ENCODE data around the gene LPIN1.

The LPIN1 gene

DNA sequence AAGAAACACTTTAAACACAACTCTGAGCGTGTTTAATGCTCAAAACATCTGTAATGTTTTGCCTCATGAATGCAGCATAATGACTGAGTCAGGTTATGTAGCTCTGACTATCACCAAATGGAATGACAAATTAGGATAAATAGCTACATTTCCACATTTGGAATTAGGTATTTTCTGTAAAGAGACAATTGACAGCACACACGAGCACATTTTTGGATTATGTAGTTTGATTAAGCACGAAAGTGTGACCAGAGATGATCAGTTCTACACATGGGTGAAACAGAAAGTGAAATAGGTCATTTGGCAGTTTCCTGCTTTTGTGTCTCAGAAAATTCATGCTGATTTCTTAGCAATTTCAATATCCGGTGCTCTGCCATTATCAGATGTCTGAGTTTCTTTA is 29.0 kb downstream of the LPIN1 start:
- TF ChIP-seq, protein P1, sequence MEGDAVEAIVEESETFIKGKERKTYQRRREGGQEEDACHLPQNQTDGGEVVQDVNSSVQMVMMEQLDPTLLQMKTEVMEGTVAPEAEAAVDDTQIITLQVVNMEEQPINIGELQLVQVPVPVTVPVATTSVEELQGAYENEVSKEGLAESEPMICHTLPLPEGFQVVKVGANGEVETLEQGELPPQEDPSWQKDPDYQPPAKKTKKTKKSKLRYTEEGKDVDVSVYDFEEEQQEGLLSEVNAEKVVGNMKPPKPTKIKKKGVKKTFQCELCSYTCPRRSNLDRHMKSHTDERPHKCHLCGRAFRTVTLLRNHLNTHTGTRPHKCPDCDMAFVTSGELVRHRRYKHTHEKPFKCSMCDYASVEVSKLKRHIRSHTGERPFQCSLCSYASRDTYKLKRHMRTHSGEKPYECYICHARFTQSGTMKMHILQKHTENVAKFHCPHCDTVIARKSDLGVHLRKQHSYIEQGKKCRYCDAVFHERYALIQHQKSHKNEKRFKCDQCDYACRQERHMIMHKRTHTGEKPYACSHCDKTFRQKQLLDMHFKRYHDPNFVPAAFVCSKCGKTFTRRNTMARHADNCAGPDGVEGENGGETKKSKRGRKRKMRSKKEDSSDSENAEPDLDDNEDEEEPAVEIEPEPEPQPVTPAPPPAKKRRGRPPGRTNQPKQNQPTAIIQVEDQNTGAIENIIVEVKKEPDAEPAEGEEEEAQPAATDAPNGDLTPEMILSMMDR (IDR thresholded peaks at IDR 0.05) = no peak
- Histone ChIP-seq H3K4me1 (peaks cover 0 to 6% (median 3%) of the 10 kb centered on the region in 4 donors), H3K36me3 (peaks cover 29 to 68% (median 58%) of the 10 kb centered on the region in 3 donors), H3K9me3 (no peaks in the 10 kb centered on the region), H3K27ac (no peak overlapping the region), H3K27me3 (no peaks in the 10 kb centered on the region), H3K4me3 (no peak overlapping the region)
- DNase-seq = no peak
- intact Hi-C loops (cut with DNase I; ENCODE audit: low total_unique reads) = loop anchor here (5.0 kb wide), 1 partner anchor 78 kb away; no protein-coding TSS in a partner anchor

DNA sequence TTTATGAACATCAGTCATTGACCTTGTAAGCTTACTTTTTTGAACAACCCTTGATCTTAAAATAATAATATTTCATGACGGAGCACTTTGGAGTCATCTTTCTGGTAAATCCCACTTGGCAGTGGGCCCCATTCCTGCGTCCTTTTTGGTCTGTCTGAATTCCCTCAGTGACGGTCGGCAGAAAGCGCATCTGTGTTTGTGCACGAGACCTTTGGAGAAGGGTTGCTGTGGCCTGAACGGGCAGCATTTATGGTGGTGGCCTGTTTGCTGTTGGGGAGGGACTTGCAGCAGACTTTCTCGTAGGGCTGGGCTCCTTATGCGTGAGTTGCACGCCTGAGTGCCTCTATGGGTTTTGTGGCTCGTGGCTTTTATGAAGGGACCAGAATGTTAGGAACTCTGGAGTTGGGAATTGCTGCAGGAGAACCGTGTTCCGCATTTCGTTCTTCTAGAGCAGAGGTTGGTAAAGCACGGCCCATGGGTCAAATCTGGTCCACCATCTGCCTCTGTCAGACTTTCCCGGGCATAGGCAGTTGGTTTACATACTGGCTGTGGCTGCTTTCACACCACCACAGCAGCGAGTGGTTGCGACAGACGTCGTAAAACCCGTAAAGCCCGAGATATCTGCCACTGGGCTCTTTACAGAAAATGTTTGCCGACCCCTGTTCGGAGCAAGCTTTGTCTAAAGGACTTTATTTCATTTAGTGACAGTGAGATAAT is 30.8 kb downstream of the LPIN1 start:
- H3K4me3 ChIP-seq = no peak overlapping the region
- H3K9me3 ChIP-seq = no peaks in the 10 kb centered on the region
- H3K27ac ChIP-seq = no peak overlapping the region
- no peaks in the 10 kb centered on the region for H3K27me3 ChIP-seq
- H3K4me1 ChIP-seq = peaks cover 0 to 6% (median 3%) of the 10 kb centered on the region in 4 donors
- DNase-seq = no peak
- intact Hi-C loops (cut with DNase I; ENCODE audit: low total_unique reads) = loop anchor here (5.0 kb wide), 1 partner anchor 80 kb away; no protein-coding TSS in a partner anchor
- peaks cover 30 to 68% (median 58%) of the 10 kb centered on the region in 3 donors for H3K36me3 ChIP-seq
- TF ChIP-seq, protein P1 (IDR thresholded peaks at IDR 0.05) = no peak

DNA sequence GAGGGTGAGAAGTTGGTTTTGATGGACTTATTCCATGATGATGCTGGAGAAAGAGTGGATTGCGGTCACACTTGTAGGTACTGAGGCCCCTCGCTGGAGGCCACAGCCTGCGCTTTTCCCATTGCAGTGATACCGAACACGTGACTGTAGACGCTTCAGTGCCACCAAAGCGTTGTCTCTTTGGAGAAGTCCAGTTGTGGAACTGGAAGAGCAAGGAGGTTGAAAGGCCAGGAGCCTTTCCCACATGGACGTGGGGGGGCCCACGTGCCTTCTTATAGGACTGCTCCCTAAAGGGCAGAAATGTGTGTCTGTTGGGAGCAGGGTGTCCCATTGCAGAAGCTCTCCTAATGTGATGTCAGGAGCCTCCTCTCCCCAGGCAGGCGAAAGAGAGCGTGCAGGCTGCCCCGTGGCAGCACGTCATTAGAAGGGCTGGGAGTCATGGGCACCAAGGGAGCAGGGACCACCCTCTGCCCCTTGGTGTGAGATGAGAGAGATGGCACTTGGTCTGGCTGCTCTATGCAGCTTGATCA is 31.5 kb downstream of the LPIN1 start:
- DNase-seq = no peak
- peaks cover 32 to 72% (median 60%) of the 10 kb centered on the region in 3 donors for H3K36me3 ChIP-seq
- TF ChIP-seq, protein P1 (IDR thresholded peaks at IDR 0.05) = no peak
- peaks cover 0 to 6% (median 3%) of the 10 kb centered on the region in 4 donors for H3K4me1 ChIP-seq
- intact Hi-C loops (cut with DNase I; ENCODE audit: low total_unique reads) = loop anchor here (5.0 kb wide), 1 partner anchor 81 kb away; no protein-coding TSS in a partner anchor
- no peaks in the 10 kb centered on the region for H3K9me3 ChIP-seq
- no peaks in the 10 kb centered on the region for H3K27me3 ChIP-seq
- H3K27ac ChIP-seq = no peak overlapping the region
- no peak overlapping the region for H3K4me3 ChIP-seq

DNA sequence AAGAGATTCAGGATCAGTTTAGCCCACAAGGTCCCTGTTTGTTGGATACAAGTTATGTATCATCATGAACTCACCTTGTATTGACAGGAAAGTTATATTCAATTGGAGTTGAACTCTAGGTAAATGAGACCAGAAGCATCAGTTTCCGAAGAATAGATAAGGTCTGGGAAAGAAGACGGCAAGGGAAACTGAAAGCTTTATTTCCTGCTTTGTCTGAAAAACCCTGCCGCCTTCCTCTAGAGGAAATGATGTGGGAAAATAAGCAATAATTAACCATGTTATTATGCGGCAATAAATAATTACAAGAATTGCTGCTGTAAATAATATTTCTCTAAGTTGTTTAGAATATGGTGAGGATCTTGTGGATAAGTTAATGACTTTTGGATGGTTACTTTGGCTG is 32.0 kb downstream of the LPIN1 start:
- TF ChIP-seq, protein P1 (IDR thresholded peaks at IDR 0.05) = no peak
- Histone ChIP-seq H3K4me3 (no peak overlapping the region), H3K27me3 (no peaks in the 10 kb centered on the region), H3K27ac (no peak overlapping the region), H3K4me1 (peaks cover 0 to 6% (median 3%) of the 10 kb centered on the region in 4 donors), H3K9me3 (no peaks in the 10 kb centered on the region), H3K36me3 (peaks cover 35 to 72% (median 60%) of the 10 kb centered on the region in 3 donors)
- intact Hi-C loops (cut with DNase I; ENCODE audit: low total_unique reads) = loop anchor here (5.0 kb wide), 1 partner anchor 81 kb away; no protein-coding TSS in a partner anchor
- DNase-seq = no peak

DNA sequence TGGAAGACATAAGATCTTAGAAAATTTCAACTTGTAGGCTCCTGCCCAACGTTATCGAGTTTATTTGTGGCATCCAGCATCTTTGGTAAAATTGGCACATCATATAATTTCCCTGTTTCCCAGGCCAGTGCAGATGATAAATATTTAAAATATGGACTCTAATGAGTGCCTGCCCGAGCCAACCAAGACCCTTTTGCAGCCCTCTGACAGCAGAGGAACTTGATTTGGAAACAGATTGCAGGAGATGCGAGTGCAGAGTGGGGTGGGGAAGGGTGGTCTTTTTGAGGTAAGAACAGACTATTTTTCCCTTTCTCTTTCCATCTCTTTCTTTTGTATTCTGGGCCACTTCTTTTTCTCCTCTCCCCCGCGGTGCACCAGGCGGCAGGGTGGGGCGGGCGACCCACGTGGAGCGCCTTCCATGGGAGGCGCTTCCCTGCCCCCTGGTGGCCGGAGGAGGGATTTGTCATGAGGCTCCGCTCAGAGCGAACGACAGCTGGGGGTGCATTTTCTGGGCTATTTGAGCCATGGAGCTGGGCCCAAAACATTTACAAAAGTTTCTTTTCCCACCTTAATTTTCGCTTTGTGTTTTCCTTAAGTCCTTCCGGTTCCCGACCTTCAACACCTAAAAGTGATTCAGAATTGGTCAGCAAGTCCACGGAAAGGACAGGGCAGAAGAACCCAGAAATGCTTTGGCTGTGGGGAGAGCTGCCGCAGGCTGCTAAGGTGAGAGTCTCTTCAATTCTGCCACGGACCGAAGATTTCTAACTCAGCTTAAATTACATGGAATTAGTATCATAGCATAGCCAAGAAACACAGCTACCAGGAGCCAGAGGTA is 32.7 kb downstream of the LPIN1 start:
- peaks cover 0 to 6% (median 3%) of the 10 kb centered on the region in 4 donors for H3K4me1 ChIP-seq
- no peak overlapping the region for H3K27ac ChIP-seq
- TF ChIP-seq, protein P1 (IDR thresholded peaks at IDR 0.05) = peak; percentile 96 to 97
- peaks cover 28 to 72% (median 59%) of the 10 kb centered on the region in 3 donors for H3K36me3 ChIP-seq
- DNase-seq = peak; percentile 68 to 81
- no peaks in the 10 kb centered on the region for H3K9me3 ChIP-seq
- intact Hi-C loops (cut with DNase I; ENCODE audit: low total_unique reads) = loop anchor here (5.0 kb wide), 1 partner anchor 82 kb away; no protein-coding TSS in a partner anchor
- H3K27me3 ChIP-seq = no peaks in the 10 kb centered on the region
- H3K4me3 ChIP-seq = no peak overlapping the region

All from tibial artery (tissue), 4 donors.